C1 segment of cervical spinal cord (tissue), 14 donors: ENCODE data around the gene PCSK4.

Source experiments
- DNase-seq, 14 donors: peaks; one replicate each; lab custom pipeline; 2025; lab: John Stamatoyannopoulos, UW

Gene PCSK4

GRCh38 chr19:1455336-1456120, 34.6 kb downstream of the PCSK4 start:
- DNase-seq, result peak in 3 of 14 donors; percentile 21 to 69 (median 37)

- DNase-seq, result no peak
Measured at GRCh38 chr19:1455002-1455335, 35.2 kb downstream of the PCSK4 start.

- DNase-seq, result peak in 13 of 14 donors; percentile 55 to 98 (median 88)
Measured at GRCh38 chr19:1453525-1454364, 36.4 kb downstream of the PCSK4 start.

- DNase-seq, result peak in 4 of 14 donors; percentile 22 to 58 (median 57)
Measured at GRCh38 chr19:1452802-1453524, 37.2 kb downstream of the PCSK4 start.

- DNase-seq, result peak in 13 of 14 donors; percentile 27 to 93 (median 69)
Measured at GRCh38 chr19:1451916-1452801, 38.0 kb downstream of the PCSK4 start.

- DNase-seq, result peak in 12 of 14 donors; percentile 52 to 85 (median 74)
Measured at GRCh38 chr19:1450735-1451731, 39.1 kb downstream of the PCSK4 start.

GRCh38 chr19:1449467-1450442, 40.4 kb downstream of the PCSK4 start, which contains the start of gene APC2:
Gene APC2 (plus strand): TSS chr19:1450121. CDS start chr19:1453002, 2,881 bp downstream.
- peak in 13 of 14 donors; percentile 39 to 90 (median 78) for DNase-seq

- no peak for DNase-seq
Measured at GRCh38 chr19:1447944-1448343, 42.2 kb downstream of the PCSK4 start.

- no peak for DNase-seq
Measured at GRCh38 chr19:1447504-1447903, 42.6 kb downstream of the PCSK4 start.

GRCh38 chr19:1446713-1447481, 43.3 kb downstream of the PCSK4 start:
- peak in 3 of 14 donors; percentile 23 to 36 (median 27) for DNase-seq

GRCh38 chr19:1445932-1446712, 44.0 kb downstream of the PCSK4 start:
- DNase-seq, result peak in 8 of 14 donors; percentile 29 to 75 (median 40)

GRCh38 chr19:1445185-1445931, 44.8 kb downstream of the PCSK4 start:
- peak in 13 of 14 donors; percentile 31 to 80 (median 61) for DNase-seq

- DNase-seq, result no peak
Measured at GRCh38 chr19:1441677-1442438, 48.3 kb downstream of the PCSK4 start.

- no peak for DNase-seq
Measured at GRCh38 chr19:1441022-1441426, 49.1 kb downstream of the PCSK4 start.

GRCh38 chr19:1440418-1440801, 49.7 kb downstream of the PCSK4 start:
- DNase-seq, result no peak
